DMS114 treated with DMSO at 0.1 percent for 48 hours (cell line): ENCODE results near the gene KIAA1549.

Experiments
- DNase-seq: peaks from one replicate; lab custom pipeline; 2025; ENCODE audit not compliant: unreplicated experiment; lab: John Stamatoyannopoulos, UW

The KIAA1549 gene

GRCh38 chr7:138911007-138911406, 70.2 kb downstream of the KIAA1549 start:
- no peak for DNase-seq

- no peak for DNase-seq
Observed at GRCh38 chr7:138907850-138908249, 73.3 kb downstream of the KIAA1549 start.

- DNase-seq = no peak
Observed at GRCh38 chr7:138907201-138907847, 73.9 kb downstream of the KIAA1549 start.

GRCh38 chr7:138903859-138904435, 77.2 kb downstream of the KIAA1549 start:
- DNase-seq = no peak

GRCh38 chr7:138903186-138903820, 77.9 kb downstream of the KIAA1549 start:
- DNase-seq = no peak

GRCh38 chr7:138902161-138902560, 79.0 kb downstream of the KIAA1549 start:
- no peak for DNase-seq

- DNase-seq = no peak
Observed at GRCh38 chr7:138900035-138900828, 81.0 kb downstream of the KIAA1549 start.

GRCh38 chr7:138898802-138899201, 82.4 kb downstream of the KIAA1549 start:
- no peak for DNase-seq

- DNase-seq = no peak
Observed at GRCh38 chr7:138898255-138898654, 82.9 kb downstream of the KIAA1549 start.

GRCh38 chr7:138895679-138896078, 85.5 kb downstream of the KIAA1549 start:
- DNase-seq = no peak

GRCh38 chr7:138893258-138893657, 87.9 kb downstream of the KIAA1549 start:
- DNase-seq = no peak

- DNase-seq = no peak
Observed at GRCh38 chr7:138892812-138893211, 88.4 kb downstream of the KIAA1549 start.

GRCh38 chr7:138892006-138892630, 89.1 kb downstream of the KIAA1549 start:
- no peak for DNase-seq

- no peak for DNase-seq
Observed at GRCh38 chr7:138891446-138891810, 89.8 kb downstream of the KIAA1549 start.

- DNase-seq = no peak
Observed at GRCh38 chr7:138890499-138891445, 90.4 kb downstream of the KIAA1549 start.

GRCh38 chr7:138889582-138890498, 91.3 kb downstream of the KIAA1549 start:
- DNase-seq = no peak

GRCh38 chr7:138887872-138888656, 93.1 kb downstream of the KIAA1549 start:
- DNase-seq = no peak

- no peak for DNase-seq
Observed at GRCh38 chr7:138887085-138887710, 94.0 kb downstream of the KIAA1549 start.
